Measurements from ENCODE around the gene ZKSCAN4.

ZKSCAN4 gene

DNA sequence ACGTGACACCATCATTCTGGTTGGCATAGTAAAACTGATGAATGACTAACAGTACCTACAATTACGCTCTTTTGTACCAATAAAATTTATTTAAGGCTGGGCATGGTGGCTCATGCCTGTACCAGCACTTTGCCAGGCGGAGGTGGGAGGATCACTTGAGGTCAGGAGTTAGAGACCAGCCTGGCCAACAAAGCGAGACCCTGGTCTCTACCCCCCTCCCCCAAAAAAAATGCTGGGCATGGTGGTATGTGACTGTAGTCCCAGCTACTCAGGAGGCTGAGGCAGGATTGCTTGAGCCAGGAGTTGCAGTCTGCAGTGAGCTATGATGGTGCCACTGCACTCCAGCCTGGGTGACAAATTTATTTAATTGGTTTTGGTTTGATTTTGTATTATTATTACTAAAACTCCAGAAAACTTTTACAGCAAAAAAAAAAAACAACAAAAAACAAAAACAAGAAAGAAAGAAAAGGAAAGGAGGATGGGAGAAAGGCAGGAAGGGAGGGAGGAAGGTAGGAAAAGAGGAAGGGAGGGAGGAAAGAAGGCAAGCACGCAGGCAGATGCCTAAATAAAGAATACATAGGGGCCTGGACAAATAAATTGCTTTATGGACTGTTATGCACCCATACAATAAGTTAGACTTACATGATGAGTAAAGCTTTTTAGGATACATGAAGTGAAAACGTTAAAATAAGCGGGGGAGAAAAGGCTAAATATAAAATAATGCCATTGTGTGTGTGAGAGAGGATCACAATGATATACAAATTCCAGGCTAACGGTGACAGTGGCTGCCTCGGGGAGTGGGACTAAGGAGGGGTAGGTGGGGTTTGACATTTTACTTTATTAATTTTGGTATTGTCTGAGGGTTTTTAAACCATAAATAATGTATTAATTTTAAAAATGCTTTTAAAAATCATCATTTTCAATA lies 27.7 kb downstream of the ZKSCAN4 start:
- ATAC-seq: no peak

DNA sequence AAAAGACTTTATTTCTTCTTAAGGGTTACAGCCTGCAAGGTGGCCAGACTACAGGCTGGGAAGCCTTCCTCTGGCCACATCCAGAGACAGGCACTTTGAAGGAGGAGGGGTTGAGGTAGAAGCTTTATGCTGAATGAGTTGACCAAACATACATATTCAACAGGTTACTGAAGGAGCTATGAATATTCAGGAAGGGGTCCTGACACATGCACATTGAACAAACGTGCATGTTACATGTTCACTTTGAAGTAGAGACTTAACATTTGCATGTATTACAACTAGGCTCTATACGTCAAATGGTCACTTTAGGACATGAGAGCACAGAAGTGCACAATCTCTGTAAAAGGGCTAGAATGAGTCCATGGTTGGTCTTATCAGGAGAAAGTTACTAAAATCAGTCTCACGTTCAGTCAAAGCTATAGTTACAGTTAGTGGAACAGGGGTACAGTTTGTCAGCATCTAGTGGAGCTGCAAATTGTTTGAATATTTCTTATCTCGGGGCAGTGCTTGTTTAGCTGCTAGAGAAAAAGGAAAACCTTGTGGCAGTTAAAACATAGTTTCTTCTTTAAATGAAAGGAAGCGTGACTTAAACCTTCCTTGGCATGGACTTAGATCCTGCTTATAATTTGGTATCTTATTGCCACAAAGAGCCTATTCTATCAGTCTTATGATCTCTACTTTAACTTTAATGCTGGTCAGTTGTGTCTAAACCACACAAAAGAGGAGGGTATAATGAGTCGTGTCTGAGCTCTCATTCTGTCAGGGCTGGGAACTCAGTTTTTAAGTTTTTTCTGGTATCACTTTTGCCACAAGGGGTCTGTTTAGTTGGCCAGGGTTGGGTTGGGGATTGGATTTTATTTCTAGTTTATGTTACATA lies 31.6 kb downstream of the ZKSCAN4 start:
- no peak for DNase-seq
- peaks cover 85% of the 10 kb centered on the region for H3K27me3 Mint-ChIP-seq
- no peak for ATAC-seq
- no peak overlapping the region for H3K27ac Mint-ChIP-seq
- peaks cover 18% of the 10 kb centered on the region for H3K4me1 Mint-ChIP-seq
- H3K9me3 Mint-ChIP-seq: no peaks in the 10 kb centered on the region
- no peak overlapping the region for H3K4me3 Mint-ChIP-seq

More for the DNA sequence above, 27.7 kb downstream of the ZKSCAN4 start:
- no peak for DNase-seq
- H3K4me1 Mint-ChIP-seq: peaks cover 8% of the 10 kb centered on the region
- H3K9me3 Mint-ChIP-seq: no peaks in the 10 kb centered on the region
- peak overlapping the region; percentile 91 to 92 for H3K27ac Mint-ChIP-seq
- peak overlapping the region; percentile 86 to 91 for H3K4me3 Mint-ChIP-seq
- H3K27me3 Mint-ChIP-seq: peaks cover 47% of the 10 kb centered on the region

DNA sequence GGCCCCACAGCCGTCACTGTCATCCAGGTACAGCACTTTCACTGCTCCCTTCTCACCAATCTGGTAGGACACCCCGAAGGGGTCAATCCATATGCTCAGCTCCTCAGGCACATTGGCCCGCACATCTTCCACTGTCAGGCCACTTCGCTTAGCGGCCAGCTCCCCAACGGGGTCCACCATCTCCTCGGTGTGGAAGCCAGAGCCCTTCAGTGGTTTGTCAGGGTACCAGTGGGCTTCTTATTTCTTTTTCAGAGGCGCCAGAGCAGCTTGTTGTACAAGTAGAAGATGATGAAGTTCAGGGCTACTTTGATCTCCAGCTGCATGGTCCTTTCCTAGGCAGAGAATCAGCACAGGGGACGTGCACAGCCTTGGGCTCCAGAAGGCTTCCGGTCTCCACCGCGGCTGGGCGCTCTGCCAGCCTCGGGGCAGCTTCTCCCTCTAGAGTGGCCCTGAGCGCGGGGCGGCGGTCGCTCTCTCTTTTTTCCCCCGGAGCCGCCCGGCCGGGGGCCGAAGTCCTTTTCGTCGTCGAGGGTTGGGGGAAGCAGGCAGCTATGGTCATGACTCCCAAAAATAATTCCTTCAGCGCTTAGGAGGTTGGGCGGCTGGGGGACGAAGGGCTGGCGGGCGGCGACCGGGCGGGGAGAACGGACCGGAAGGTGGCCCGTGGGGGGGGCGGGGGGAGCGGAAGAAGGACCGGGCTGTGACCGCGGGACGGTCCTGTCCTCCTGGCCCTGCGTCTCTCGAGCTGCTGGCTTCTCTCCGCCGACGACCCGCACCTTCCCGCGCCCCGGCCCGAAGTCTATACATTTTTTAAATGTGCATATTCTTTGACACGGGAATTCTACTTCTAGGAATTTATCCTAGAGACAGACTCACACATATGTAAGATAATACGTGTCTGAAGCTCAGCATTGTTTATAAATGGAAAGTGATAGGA lies 33.5 kb downstream of the ZKSCAN4 start:
- H3K9me3 Mint-ChIP-seq: no peaks in the 10 kb centered on the region
- DNase-seq (peak; percentile 34 to 45), ATAC-seq (peak; percentile 88)
- H3K27ac Mint-ChIP-seq: peak overlapping the region in 1 of 2 donors; percentile 50
- H3K4me3 Mint-ChIP-seq: peak overlapping the region; percentile 83 to 85
- H3K27me3 Mint-ChIP-seq: peaks cover 89% of the 10 kb centered on the region
- H3K4me1 Mint-ChIP-seq: peaks cover 9% of the 10 kb centered on the region

DNA sequence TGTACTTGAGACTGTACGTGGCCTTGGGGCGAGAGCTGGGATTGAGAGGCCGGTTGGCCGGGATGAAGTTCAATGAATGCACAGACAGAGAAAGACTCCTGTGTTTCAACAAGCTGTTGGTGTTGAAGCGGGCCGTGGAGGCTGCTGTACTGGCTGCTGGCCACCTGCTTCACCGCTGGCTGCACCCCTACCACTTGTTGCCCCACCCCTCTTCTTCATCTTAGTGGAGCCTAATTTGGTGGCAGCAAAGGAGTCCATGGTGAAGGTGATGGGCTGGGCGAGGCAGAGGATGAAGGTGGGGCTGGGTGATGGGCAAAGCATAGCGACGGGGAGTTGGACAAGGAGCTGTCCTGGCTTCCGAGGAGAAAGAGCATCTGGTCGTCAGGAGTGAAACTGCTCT lies 34.2 kb downstream of the ZKSCAN4 start:
- DNase-seq (no peak), ATAC-seq (no peak)
- Mint-ChIP-seq H3K4me3 (peak overlapping the region; percentile 72 to 85), H3K27me3 (peaks cover 89% of the 10 kb centered on the region), H3K27ac (no peak overlapping the region), H3K4me1 (peaks cover 14% of the 10 kb centered on the region), H3K9me3 (no peaks in the 10 kb centered on the region)

DNA sequence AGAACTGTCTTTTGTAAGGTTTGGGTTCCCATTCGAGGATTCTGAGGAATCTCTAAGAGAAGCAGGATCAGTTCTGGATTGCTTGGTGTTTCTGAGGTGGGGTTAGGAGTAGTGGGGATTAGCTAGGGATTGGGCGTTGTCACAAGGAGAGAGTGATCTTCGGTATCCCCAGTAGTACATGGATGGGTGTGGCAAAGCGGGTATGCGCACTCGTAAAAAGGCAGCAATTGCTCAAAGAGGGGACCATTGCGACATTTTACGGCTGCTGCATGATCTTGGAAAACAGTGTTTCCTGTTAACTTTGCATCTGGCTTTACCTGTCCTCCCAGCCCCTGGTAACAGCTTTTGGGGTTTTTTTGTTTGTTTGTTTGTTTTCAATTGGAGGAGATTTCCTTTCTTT lies 36.6 kb downstream of the ZKSCAN4 start:
- ATAC-seq (no peak), DNase-seq (no peak)
- peaks cover 88% of the 10 kb centered on the region for H3K27me3 Mint-ChIP-seq
- H3K9me3 Mint-ChIP-seq: no peaks in the 10 kb centered on the region
- H3K27ac Mint-ChIP-seq: no peak overlapping the region
- peak overlapping the region; percentile 16 to 41 for H3K4me3 Mint-ChIP-seq
- peaks cover 29% of the 10 kb centered on the region for H3K4me1 Mint-ChIP-seq

DNA sequence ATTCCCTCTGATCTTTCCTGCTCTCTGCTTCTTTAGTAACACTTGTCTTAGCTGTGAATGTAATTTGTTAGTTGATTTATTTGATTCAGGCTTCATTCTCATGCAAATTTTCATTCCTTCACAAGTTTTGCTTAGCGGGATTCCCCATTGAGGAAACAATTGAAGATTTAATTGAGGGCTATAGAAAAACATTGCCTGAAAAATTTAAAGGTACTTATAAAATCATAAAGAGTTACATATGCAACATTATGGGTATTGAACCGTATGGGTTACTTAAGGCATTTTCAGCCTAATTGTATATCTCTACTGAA lies 38.9 kb downstream of the ZKSCAN4 start:
- DNase-seq (no peak), ATAC-seq (no peak)
- Mint-ChIP-seq H3K27me3 (peaks cover 92% of the 10 kb centered on the region), H3K27ac (peak overlapping the region in 1 of 2 donors; percentile 96), H3K4me3 (peak overlapping the region in 1 of 2 donors; percentile 82), H3K4me1 (peaks cover 30% of the 10 kb centered on the region), H3K9me3 (peaks cover 5 to 7% of the 10 kb centered on the region in 2 donors)

DNA sequence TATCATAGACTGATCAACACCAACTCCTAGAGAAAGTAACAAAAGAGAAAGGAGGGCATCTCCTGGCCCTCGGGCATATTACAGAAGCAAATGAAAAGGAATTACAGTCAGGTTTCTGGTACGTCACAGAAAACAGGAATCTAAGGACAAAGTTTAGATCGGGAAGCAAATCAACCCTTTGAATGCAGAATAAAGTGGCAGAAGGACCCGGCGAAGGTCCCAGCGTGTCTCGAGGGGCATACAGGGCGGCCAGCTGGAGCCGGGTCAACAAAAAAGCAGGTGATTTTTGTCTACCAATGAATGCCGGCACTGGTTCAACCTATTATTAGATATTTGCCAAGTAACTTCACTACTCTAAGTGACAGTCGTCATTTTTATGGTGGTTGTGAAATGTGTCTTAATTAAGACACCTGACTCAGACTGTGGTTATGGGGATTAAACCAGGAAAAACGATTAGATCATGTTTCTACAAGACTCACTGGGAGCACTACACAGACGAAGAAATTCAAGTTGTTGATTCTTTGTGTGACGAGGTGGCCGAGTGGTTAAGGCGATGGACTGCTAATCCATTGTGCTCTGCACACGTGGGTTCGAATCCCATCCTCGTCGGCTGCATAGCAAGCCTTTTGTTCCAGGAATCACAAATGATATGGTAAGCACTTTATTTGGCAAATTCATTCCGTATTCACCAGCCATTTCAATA lies 39.4 kb downstream of the ZKSCAN4 start:
- H3K4me1 Mint-ChIP-seq: peaks cover 30% of the 10 kb centered on the region
- H3K9me3 Mint-ChIP-seq: peaks cover 5 to 7% of the 10 kb centered on the region in 2 donors
- H3K27ac Mint-ChIP-seq: peak overlapping the region; percentile 59 to 96
- peaks cover 92% of the 10 kb centered on the region for H3K27me3 Mint-ChIP-seq
- ATAC-seq: peak; percentile 73
- DNase-seq: peak; percentile 57 to 76
- H3K4me3 Mint-ChIP-seq: peak overlapping the region; percentile 82 to 95

DNA sequence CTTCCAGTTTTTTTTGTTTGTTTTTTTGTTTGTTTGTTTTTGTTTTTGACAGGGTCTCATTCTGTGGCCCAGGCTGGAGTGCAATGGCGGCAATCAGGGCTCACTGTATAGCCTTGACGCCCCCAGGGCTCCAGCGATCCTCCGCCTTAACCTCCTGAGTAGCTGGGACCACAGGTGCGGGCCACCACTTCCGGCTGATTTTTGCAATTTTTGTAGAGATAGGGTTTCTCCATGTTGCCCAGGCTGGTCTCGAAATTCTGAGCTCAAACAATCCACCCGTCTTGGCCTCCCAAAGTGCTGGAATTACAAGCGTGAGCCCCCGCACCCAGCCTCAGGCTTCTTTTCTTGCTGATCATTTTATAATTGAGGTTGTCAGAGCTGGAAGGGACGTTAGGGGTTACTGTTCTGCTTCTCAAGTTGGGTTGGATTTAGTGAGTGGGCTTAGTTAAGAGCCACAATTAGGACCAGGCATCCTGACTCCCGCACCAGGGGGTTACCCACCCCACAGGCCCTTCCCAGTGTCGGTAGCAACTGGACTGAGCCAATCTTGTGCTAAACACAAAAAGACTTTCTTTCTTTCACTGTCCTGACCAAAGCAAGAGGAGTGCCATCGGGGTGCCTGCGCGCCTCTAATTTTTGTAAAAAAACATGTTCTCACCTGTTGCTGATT lies 40.1 kb downstream of the ZKSCAN4 start:
- peak; percentile 49 for ATAC-seq
- Mint-ChIP-seq H3K27ac (peak overlapping the region; percentile 59 to 96), H3K4me3 (peak overlapping the region; percentile 82 to 95), H3K27me3 (peaks cover 92% of the 10 kb centered on the region), H3K9me3 (peaks cover 5 to 7% of the 10 kb centered on the region in 2 donors), H3K4me1 (peaks cover 35% of the 10 kb centered on the region)
- peak; percentile 19 to 47 for DNase-seq

DNA sequence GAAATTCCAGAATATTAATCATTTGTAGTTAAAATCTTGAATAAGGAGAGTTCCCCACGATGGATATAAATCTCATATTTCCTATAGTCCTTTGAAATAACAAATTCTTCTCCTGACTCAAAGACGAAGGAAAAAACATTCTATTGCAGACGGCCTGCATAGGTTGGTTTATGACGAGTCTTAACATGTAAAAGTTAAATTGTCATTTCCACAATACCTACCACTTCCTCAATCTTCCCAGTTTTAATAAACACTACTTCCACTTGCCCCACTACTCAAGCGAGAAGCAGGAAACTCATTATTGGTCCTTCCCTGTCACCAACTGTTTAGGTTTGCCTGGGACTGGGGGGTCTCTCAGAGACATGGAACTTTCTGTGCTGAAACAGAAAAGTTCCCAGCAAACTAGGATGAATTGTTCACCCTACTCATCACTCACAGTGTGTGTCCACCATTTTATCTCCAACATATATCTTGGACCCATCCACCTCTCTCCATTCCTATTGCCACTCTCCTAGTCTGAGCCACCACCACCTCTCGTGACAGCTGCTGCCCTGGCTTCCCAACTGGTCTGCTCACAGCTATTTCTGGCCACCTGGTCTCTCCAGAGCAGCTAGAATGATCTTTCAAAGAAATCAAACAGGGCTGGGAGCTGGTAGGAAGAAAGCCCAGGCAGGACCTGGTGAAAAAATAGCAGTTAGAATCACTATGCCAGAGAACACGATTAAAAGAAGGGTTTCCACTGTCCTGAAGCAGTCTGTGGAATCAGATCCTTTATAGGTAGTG lies 42.1 kb downstream of the ZKSCAN4 start:
- Mint-ChIP-seq H3K27ac (no peak overlapping the region), H3K27me3 (peaks cover 92% of the 10 kb centered on the region), H3K9me3 (peaks cover 11 to 17% of the 10 kb centered on the region in 2 donors), H3K4me1 (peaks cover 35% of the 10 kb centered on the region), H3K4me3 (no peak overlapping the region)
- no peak for ATAC-seq
- no peak for DNase-seq

DNA sequence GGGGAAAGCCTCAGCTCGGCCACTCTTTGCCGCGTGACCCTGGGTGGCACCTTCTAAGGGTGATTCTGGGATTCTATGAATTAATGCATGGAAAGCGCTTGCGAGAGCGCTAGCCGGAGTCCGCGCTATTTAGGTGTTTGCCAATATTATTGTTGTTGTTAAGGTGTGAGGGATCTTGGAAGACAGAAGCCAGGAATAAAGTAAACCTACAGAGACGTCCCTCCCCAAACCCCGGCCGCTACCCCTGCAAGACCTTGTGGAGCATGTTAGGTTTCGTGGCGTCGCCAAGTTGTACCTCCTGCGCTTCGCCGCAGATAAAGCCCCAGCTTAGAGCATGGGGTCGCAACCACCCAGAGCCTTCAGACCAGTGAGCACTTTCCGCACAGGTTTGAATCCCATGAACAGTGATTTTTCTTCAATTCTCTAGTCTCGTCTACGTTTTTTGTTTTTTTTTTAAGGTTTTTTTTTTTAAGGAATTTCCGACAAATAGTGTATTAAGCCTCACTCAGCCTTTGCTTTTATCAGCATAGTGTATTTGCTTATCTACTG lies 43.9 kb downstream of the ZKSCAN4 start:
- Mint-ChIP-seq H3K27ac (no peak overlapping the region), H3K4me1 (peaks cover 33% of the 10 kb centered on the region)
- DNase-seq: no peak

DNA sequence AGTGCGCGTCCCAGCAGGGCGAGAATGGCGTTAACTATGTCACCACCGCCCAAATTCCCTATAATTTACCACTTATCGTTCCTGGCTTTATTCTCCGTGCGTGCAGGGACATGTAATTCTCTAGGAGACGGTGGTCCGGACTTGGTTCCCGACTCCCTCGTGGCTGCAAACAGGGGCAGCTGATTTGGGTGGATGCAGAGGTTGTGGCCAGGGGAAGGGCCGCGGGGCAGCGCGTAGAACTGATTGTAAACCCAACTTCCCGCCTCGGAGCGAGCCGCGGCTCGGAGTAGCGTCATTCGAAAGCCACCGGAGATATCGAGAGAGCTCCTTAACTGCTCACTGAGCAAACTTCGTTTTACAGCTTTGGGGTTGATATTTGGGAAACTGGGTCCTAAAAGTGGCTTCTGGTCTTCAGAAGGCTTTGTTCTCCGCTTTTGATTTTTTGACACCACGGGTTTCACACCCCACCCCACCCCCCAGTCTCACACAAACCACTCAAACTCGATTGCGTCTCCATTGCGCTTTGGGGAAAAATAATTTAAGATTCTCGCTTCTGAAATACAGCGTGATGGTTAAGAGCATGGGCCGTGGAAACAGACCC lies 44.5 kb downstream of the ZKSCAN4 start:
- Mint-ChIP-seq H3K27ac (no peak overlapping the region), H3K27me3 (peaks cover 76% of the 10 kb centered on the region), H3K4me3 (peak overlapping the region; percentile 82 to 92), H3K9me3 (peaks cover 14 to 22% of the 10 kb centered on the region in 2 donors), H3K4me1 (peaks cover 27% of the 10 kb centered on the region)
- ATAC-seq: peak; percentile 89
- peak in 1 of 2 donors; percentile 62 for DNase-seq

More for the DNA sequence above, 43.9 kb downstream of the ZKSCAN4 start:
- no peak for ATAC-seq
- Mint-ChIP-seq H3K4me3 (peak overlapping the region; percentile 82 to 92), H3K27me3 (peaks cover 82% of the 10 kb centered on the region), H3K9me3 (peaks cover 14 to 20% of the 10 kb centered on the region in 2 donors)

DNA sequence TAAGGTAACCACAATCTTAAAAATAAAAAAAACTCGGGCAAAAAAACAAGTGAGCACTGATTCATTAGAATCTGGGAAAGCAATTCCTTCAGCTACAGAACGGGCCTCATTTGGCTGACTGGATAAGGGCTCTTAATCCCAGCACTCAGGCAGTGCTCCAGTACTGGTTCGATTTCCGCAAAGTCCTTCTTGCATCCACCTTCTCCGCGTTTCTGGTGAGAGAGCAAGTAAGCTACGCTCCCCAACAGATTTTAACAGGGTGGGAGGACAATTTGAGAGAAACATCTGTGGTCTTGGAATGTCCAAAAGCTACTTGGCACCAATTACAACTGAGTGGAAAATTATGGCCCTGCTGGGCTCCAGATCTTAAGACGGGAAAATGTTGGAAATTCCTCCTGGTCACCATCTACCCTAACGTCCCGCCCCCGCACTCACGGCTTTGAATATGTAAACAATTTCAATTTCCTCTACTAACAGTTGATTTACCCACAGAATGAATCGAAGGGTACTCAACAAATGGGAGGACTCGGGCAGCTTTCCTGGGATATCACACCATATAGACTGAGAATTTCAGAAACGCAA lies 45.0 kb downstream of the ZKSCAN4 start:
- no peak overlapping the region for H3K27ac Mint-ChIP-seq
- ATAC-seq (no peak), DNase-seq (no peak)
- H3K9me3 Mint-ChIP-seq: peaks cover 14 to 24% of the 10 kb centered on the region in 2 donors
- H3K4me3 Mint-ChIP-seq: peak overlapping the region; percentile 82 to 92
- peaks cover 21% of the 10 kb centered on the region for H3K4me1 Mint-ChIP-seq
- H3K27me3 Mint-ChIP-seq: peaks cover 70% of the 10 kb centered on the region
